Measurements from ENCODE around the gene ELFN2.

Gene ELFN2

DNA sequence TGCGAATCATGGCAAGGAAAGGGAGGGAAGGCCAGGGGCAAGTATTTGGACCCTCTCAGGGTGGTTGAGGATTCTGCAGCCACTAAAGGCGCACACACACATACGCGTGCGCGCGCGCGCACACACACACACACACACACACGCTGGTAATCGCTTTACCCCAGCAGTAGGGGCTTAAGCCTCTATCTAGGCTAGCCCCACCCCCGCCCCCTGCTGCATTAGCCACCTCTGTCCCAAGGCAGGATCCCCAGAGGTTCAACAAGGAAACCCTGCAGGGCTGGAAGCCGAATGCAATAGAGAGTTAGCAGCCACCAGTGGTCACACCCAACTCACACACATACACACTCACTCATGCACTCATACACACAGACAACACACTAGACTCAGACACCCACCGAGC lies 28.6 kb upstream of the ELFN2 start:
- no peak for DNase-seq (ENCODE audit: low read depth, low spot score)

- no peak for DNase-seq (ENCODE audit: low read depth, low spot score)
These were observed 27.8 kb upstream of the ELFN2 start for GRCh38 chr22:37454857-37455686.

GRCh38 chr22:37453696-37454095 lies 26.4 kb upstream of the ELFN2 start:
- DNase-seq (ENCODE audit: low read depth, low spot score) = no peak

DNA sequence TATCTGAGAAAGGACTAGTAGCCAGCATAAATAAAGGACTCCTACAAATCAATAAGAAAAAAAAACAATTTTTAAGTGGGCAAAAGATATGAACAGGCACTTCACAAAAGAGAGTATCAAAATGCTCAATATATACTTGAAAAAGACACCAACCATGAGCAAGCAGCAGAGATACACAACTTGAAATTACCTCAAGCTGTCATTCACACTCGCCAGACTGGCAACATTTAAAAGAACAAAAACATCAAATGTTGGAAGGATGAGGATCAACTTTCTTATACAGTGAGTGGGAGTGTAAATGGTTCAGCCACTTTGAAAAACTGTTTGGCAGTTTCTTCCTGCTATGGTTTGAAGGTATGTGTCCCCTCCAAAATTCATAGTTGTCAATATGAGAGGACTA lies 23.9 kb upstream of the ELFN2 start:
- no peak for DNase-seq (ENCODE audit: low read depth, low spot score)

DNA sequence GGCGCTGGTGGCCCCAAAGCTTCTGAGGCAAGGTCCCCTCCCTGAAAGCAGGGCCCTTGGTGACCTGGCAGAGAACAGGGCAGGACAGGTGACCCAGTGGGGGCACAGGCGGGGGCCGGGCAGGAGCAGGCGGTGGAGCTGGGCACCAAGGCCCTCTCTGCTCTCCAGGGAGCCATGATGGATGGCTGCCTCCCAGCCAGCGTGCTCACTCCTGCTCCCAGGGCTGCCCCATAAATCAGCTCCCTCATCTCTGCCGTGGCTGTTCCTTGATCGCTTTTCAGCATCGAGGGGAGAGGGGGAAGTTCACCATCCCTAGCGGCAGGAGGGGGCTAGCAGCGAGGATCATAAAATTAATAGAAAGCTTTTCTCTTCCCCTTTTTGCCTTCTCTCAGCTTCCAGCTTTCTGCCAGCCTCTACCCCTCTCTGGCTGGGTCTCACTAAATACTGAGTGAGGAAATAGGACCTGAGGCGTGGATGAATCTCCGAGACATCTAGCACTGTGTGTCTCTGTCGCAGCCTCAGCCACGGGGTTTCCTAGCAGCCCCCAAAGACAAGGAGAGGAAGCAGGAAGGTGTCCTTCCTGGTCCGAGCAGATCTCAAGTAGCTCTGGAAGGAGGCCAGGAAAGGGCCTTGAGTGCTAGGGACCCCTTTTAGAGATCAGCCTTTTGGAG lies 22.2 kb upstream of the ELFN2 start:
- DNase-seq (ENCODE audit: low read depth, low spot score) = no peak

- DNase-seq (ENCODE audit: low read depth, low spot score) = no peak
These were observed 21.3 kb upstream of the ELFN2 start for GRCh38 chr22:37448516-37449127.

DNA sequence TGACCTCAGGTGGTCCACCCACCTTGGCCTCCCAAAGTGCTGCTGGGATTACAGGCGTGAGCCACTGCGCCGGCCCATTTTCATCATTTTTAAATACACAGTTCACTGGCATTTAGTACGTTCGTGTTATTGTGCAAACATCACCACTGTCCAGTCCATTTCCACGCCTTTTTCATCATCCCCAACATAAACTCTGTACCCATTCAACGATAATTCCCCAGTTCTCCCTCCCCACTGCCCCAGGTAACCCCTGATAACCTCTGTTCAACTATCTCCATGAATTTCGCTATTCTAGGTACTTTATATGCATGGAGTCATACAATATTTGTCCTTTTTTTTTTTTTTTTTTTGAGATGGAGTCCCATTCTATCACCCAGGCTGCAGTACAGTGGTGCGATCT lies 18.2 kb upstream of the ELFN2 start:
- DNase-seq (ENCODE audit: low read depth, low spot score) = no peak

GRCh38 chr22:37443977-37444376 lies 16.7 kb upstream of the ELFN2 start:
- DNase-seq (ENCODE audit: low read depth, low spot score) = no peak

DNA sequence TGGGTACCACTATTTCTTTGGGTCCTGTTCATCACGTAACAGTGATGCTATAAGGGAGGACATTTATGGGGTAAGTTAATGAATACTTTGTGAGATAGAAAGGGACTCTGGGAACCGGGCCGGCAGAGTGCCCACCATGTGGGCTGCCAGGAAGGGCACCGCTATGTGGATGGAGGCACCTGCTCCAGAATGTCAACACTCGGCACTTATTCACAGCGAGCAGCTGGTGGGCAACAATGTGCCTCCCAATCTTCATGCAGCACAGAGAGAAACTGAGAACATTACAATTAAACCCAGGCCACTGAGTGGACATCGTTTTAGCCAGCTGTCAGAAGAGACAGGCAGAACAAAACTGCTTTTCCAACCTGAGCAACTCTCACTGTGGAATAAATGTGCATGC lies 15.8 kb upstream of the ELFN2 start:
- no peak for DNase-seq (ENCODE audit: low read depth, low spot score)

DNA sequence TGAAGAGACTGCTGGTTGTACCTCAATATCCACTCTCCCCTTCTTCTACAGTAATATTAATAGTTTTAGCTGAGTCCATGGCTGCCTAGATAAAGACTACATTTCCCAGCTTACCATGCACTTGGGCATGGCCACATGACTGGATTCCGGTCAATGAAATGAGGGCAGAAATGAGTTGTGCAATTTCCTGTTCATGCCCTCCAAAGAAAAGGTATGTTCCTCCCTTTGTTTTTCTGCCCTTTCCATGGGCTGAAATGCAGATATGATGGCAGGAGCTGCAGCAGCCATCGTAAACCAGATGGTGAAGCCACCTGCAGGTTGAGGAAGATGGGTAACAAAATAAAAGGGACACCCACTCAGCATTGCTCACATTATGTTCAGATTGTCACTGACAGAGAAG lies 15.3 kb upstream of the ELFN2 start:
- no peak for DNase-seq (ENCODE audit: low read depth, low spot score)

GRCh38 chr22:37442135-37442534 lies 14.9 kb upstream of the ELFN2 start:
- DNase-seq (ENCODE audit: low read depth, low spot score) = no peak

- DNase-seq (ENCODE audit: low read depth, low spot score) = no peak
These were observed 13.6 kb upstream of the ELFN2 start for GRCh38 chr22:37440875-37441274.

DNA sequence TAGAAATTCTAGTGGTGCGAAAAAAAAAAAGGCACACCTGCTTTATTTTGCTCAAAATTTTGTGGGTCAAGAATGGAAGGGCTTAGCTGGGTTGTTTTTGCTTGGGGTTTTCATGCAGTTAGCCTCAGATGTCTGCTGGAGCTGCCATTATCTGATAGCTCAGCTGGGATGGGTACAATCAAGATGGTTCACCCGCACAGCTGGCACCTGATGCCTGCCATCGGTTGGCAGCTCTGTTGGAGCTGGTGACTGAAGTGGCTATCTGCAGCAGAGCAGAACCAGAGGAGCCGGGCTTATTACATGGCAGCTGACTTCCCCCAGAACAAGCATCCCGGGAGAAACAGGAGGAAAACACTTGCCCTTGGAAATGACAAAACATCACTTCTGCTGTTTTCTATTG lies 12.1 kb upstream of the ELFN2 start:
- DNase-seq (ENCODE audit: low read depth, low spot score) = no peak

DNA sequence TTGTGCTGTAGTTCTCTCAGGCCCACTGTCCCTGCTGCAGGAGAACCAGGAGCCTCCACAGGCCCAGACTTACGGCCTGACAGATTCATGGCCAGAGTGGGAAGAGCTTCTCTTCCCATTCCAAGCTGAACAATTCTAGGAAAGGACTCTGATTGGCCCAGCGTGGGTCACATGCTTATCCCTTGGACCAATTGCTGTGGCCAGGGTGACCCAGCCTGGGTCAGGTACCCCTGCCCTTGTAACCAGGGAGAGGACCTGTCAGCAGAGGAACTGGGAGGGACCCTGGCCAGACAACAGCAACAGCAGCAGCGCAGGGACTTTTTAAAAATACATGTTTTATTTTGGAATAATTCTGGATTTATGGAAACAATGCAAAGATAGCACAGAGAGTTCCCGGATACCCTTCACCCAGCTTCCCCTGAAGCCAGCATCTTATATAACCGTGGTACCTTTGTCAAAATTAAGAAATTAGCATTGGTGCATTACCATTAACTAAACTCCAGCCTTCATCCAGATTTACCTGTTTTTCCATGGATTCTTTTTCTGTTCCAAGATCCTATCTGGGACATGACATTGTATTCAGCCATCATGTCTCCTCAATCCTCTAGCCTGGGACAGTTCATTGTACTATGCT lies 8.8 kb upstream of the ELFN2 start:
- DNase-seq (ENCODE audit: low read depth, low spot score) = no peak

- DNase-seq (ENCODE audit: low read depth, low spot score) = no peak
These were observed 6.5 kb upstream of the ELFN2 start for GRCh38 chr22:37433786-37434185.

GRCh38 chr22:37432708-37433054 lies 5.4 kb upstream of the ELFN2 start:
- DNase-seq (ENCODE audit: low read depth, low spot score) = no peak

- no peak for DNase-seq (ENCODE audit: low read depth, low spot score)
These were observed 4.8 kb upstream of the ELFN2 start for GRCh38 chr22:37431801-37432707.

- no peak for DNase-seq (ENCODE audit: low read depth, low spot score)
These were observed 4.1 kb upstream of the ELFN2 start for GRCh38 chr22:37431366-37431765.

DNA sequence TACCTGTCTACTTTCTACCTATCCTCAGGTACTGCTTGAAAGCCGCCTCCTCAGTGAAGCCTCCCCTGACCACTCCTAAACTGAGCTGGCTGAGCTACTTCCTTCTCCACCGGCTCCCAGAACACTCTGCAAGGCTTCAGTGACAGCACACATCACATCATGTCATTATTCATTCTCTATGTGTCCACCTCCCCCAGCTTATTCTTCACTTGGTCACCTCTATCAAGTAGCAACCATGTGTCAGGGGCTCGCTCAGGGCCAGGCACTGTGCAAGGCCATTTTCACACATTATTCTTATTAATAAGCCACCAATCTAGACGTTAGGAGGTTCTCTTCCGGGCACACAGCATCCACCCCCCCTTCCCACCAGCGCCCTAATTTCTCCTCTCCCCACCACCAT lies 3.7 kb upstream of the ELFN2 start:
- DNase-seq (ENCODE audit: low read depth, low spot score) = no peak

DNA sequence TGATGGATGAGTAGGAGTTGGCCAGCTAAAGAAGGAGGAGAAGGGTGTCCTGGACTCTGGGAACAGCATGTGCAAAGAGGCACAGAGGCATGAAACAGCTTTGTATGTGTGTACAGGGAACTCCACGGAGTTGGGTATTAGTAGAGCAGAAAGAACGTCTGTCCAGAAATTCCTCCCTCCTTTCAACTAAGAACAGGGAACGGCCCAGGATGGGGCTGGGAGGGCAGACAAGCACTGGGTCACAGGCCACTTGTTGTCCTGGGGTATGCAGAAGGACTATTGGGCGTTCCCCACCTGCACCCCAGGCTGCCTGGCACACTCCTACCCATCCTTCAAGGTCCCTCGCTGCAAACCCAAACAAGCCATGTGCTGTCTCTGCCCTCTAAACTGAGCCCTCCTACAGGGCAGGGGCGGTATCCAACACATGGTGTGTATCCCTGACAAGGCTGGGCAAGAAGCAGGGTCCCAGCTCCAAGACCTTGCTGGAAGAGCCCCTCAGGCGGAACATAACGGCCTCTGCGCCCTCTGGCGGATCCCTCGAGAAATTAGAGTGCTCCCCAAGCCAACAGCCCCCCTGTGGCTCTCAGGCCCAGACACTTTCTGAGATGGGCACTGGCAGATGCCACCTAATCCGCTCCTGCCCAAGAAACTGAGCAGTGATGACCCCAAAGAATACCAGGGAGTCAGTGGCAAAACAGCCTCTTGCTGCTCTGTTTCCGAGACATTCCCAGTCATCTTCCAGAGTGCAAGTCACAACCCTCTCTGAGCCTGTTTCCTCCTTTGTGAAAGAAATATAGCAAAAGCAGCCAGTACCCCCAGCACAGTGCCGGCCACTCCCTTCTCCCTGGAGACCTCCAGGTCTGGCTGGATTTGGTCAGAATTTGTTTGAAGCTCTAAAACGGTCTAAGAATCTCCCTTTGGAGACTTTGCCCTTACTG lies 1.6 kb upstream of the ELFN2 start:
- DNase-seq (ENCODE audit: low read depth, low spot score) = peak; percentile 21
